Stimulated activated CD4-positive, alpha-beta T cell treated with anti-CD3 and anti-CD28 coated beads, Interleukin-2, amount 100 ng/mL, for 24 hours (primary cell): ENCODE results near the gene NTNG1.

Experiments
- DNase-seq, 2 donors: peaks; one replicate each; pipeline ENCODE4 v3.0.0-alpha.2; 2020

NTNG1 gene

GRCh38 chr1:107473065-107473464, 332.2 kb downstream of the NTNG1 start:
- no peak for DNase-seq

DNA sequence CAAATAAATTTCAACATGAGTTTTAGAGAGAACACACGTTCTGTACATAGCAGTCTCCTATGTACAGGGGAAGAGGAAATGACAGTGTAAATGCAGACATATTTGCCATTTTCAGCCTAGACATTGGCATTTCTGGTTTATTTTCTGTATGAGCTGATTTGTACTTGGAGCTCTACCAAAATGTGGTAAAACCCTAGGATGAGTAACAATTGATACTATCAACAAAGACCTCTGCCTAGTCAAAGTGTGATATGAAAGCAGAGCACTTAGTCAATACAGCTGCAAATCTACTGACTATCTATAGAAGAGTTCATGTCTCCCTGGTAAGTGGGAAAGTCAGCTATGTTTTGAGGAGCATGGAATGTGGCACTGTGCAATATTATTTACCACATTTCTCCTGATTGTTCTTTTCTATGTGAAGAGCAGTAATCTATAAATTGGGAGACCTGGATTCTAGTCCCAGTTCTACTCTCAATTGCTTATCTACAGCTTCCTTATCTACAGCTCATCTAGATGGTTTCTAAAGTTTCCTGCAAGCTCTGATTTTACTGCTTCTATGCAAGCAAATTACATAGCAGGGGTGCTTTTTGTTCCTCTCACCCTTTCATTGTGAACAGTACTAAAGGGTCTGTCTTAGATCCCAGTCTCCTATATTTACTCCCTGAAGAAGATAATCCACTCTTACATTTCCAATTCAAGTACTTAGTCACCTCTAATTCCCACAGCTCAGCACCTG, 334.2 kb downstream of the NTNG1 start:
- no peak for DNase-seq

- DNase-seq: peak in 1 of 2 donors; percentile 12
These were observed 336.4 kb downstream of the NTNG1 start for GRCh38 chr1:107477233-107477632.

GRCh38 chr1:107479865-107480350, 339.1 kb downstream of the NTNG1 start:
- no peak for DNase-seq

DNA sequence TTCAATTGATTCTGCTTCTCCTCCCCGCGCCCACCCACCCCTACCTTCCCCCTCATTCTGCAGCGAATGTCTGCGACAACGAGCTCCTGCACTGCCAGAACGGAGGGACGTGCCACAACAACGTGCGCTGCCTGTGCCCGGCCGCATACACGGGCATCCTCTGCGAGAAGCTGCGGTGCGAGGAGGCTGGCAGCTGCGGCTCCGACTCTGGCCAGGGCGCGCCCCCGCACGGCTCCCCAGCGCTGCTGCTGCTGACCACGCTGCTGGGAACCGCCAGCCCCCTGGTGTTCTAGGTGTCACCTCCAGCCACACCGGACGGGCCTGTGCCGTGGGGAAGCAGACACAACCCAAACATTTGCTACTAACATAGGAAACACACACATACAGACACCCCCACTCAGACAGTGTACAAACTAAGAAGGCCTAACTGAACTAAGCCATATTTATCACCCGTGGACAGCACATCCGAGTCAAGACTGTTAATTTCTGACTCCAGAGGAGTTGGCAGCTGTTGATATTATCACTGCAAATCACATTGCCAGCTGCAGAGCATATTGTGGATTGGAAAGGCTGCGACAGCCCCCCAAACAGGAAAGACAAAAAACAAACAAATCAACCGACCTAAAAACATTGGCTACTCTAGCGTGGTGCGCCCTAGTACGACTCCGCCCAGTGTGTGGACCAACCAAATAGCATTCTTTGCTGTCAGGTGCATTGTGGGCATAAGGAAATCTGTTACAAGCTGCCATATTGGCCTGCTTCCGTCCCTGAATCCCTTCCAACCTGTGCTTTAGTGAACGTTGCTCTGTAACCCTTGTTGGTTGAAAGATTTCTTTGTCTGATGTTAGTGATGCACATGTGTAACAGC, 339.9 kb downstream of the NTNG1 start:
- peak in 1 of 2 donors; percentile 2 for DNase-seq

DNA sequence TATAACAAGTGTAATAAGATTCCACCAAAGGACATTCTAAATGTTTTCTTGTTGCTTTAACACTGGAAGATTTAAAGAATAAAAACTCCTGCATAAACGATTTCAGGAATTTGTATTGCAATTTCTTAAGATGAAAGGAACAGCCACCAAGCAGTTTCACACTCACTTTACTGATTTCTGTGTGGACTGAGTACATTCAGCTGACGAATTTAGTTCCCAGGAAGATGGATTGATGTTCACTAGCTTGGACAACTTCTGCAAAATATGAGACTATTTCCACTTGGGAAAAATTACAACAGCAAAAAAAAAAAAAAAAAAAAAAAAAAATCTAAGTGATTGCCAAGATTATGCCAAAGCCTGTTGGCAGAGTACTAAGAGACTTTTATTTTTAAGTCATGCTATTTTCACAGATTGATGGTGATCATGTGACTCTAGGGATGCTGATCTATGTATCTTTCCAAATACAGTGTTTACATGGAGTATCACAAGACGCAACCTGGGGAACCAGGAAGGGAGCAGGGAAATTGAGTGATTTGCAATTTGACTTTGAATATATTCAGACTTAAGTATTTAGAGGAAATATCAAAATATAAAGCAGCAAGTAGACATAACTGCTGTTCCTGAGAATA, 341.0 kb downstream of the NTNG1 start:
- DNase-seq: no peak

DNA sequence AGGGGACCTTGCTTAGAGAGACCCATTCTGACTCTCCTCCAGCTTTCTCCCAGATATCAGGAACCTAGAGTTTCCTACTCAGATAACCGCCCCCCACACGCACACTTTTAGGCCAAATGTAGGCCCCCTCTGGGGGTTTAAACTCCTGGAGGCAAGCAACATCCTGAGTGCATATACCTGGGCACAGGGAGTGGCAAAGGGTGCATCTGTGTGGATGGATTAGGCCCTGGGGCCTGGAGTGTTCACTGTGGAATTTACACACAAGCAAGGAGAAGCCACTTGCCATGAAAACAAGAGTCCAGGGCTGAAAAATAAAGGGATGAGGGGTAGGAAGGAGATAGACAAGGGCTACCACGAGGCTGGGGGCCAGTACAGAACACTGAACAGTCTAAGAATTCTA, 343.1 kb downstream of the NTNG1 start:
- no peak for DNase-seq

- DNase-seq: no peak
These were observed 345.5 kb downstream of the NTNG1 start for GRCh38 chr1:107486349-107486748.

DNA sequence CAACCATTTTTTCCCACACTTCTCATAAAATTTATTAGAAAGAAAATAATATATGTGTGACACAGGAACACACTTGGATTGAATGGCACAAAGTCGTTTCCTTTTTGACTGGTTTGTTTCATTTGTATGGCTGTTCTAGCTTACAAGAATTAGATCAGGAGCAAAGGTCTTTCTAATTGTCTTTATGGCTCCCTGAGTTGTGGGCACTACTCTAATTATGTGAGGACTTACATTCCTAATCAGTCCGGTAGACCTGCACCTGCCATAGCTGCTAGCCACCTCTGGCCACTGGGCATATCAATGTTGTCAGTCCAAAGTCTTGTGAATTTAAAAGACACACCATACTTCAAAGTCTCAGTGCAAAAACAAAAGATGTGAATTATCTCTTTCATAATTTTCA, 346.7 kb downstream of the NTNG1 start:
- no peak for DNase-seq

GRCh38 chr1:107491582-107491981, 350.7 kb downstream of the NTNG1 start:
- no peak for DNase-seq

- DNase-seq: no peak
These were observed 352.4 kb downstream of the NTNG1 start for GRCh38 chr1:107493111-107493716.

DNA sequence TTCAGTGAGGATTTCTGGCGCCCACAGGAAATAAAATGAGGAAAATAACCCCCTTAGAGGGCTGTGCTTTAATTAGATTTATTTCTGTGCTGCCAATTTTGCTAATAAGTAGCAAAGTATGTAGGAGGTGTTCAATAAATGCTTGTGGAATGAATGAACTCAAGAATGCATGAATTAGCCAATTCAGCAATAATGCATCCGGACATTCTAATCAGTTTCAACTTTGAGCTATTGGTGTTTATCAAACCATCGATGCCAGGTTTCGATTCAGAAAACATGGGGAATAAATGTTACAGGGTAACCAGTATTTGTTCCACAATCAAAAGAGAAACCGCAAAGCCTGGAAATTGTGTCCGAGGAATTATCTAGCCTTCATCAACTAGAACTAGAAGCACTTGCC, 353.2 kb downstream of the NTNG1 start:
- DNase-seq: no peak

GRCh38 chr1:107496002-107496401, 355.2 kb downstream of the NTNG1 start:
- DNase-seq: no peak

GRCh38 chr1:107499139-107499744, 358.4 kb downstream of the NTNG1 start:
- no peak for DNase-seq

GRCh38 chr1:107501081-107501605, 360.3 kb downstream of the NTNG1 start:
- DNase-seq: no peak

- no peak for DNase-seq
These were observed 369.5 kb downstream of the NTNG1 start for GRCh38 chr1:107510347-107510746.

- no peak for DNase-seq
These were observed 372.0 kb downstream of the NTNG1 start for GRCh38 chr1:107512836-107513235.

GRCh38 chr1:107514841-107515240, 374.0 kb downstream of the NTNG1 start:
- DNase-seq: no peak

GRCh38 chr1:107515702-107516101, 374.9 kb downstream of the NTNG1 start:
- no peak for DNase-seq

DNA sequence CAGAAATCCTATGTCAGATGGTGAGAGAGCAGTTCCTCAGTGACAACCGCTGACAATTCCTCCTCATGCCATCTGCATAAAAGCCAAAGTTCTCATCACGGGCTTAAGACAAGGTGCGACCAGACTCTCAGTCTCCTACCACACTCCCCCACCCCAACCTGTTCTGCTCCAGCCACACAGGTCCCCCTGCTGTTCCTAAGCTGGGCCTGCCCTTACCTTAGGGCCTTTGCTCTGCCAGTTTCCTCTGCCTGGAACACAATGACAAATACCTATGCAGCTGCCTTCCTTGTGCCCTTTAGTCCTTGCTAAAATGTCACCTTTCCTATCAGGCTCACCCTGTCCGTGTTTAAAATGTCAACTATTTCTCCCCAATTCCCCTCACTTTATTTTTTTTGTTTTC, 382.2 kb downstream of the NTNG1 start:
- no peak for DNase-seq

GRCh38 chr1:107523736-107524135, 382.9 kb downstream of the NTNG1 start:
- no peak for DNase-seq

- DNase-seq: no peak
These were observed 383.5 kb downstream of the NTNG1 start for GRCh38 chr1:107524301-107524700.
